Stimulated activated CD8-positive, alpha-beta memory T cell treated with anti-CD3 and anti-CD28 coated beads, Interleukin-12 subunit alpha, Interleukin-12 subunit beta, amount 100 ng/mL, for 1 hour (primary cell): ENCODE measurements around the gene BCL11B.

ENCODE experiments used
- DNase-seq: peaks from one replicate; pipeline ENCODE4 v3.0.0-alpha.2; 2020; ENCODE audit warnings: low read depth

BCL11B gene

GRCh38 chr14:99224116-99224910 is 47.7 kb downstream of the BCL11B start:
- DNase-seq, result no peak

- DNase-seq, result no peak
These were observed 50.6 kb downstream of the BCL11B start for GRCh38 chr14:99221445-99221844.

- DNase-seq, result no peak
These were observed 54.7 kb downstream of the BCL11B start for GRCh38 chr14:99217066-99217955.

GRCh38 chr14:99216191-99216590 is 55.8 kb downstream of the BCL11B start:
- DNase-seq, result no peak

- DNase-seq, result no peak
These were observed 56.7 kb downstream of the BCL11B start for GRCh38 chr14:99215277-99215676.

- DNase-seq, result no peak
These were observed 57.3 kb downstream of the BCL11B start for GRCh38 chr14:99214701-99215100.

GRCh38 chr14:99213527-99213971 is 58.4 kb downstream of the BCL11B start:
- no peak for DNase-seq

- no peak for DNase-seq
These were observed 58.9 kb downstream of the BCL11B start for GRCh38 chr14:99213101-99213500.

- no peak for DNase-seq
These were observed 59.4 kb downstream of the BCL11B start for GRCh38 chr14:99212646-99213045.

- DNase-seq, result no peak
These were observed 59.8 kb downstream of the BCL11B start for GRCh38 chr14:99212199-99212598.

GRCh38 chr14:99211410-99211809 is 60.6 kb downstream of the BCL11B start:
- DNase-seq, result no peak

- no peak for DNase-seq
These were observed 61.7 kb downstream of the BCL11B start for GRCh38 chr14:99210333-99210732.

GRCh38 chr14:99209409-99209808 is 62.6 kb downstream of the BCL11B start:
- no peak for DNase-seq

- no peak for DNase-seq
These were observed 63.7 kb downstream of the BCL11B start for GRCh38 chr14:99208318-99208717.

GRCh38 chr14:99207456-99207855 is 64.5 kb downstream of the BCL11B start:
- DNase-seq, result no peak

GRCh38 chr14:99206090-99206489 is 65.9 kb downstream of the BCL11B start:
- DNase-seq, result no peak

GRCh38 chr14:99205086-99205688 is 66.8 kb downstream of the BCL11B start:
- DNase-seq, result no peak

GRCh38 chr14:99203801-99204200 is 68.2 kb downstream of the BCL11B start:
- DNase-seq, result no peak

- DNase-seq, result no peak
These were observed 68.9 kb downstream of the BCL11B start for GRCh38 chr14:99203080-99203479.

- DNase-seq, result no peak
These were observed 69.5 kb downstream of the BCL11B start for GRCh38 chr14:99202516-99202915.

GRCh38 chr14:99201351-99202073 is 70.5 kb downstream of the BCL11B start:
- no peak for DNase-seq

- DNase-seq, result no peak
These were observed 71.4 kb downstream of the BCL11B start for GRCh38 chr14:99200654-99201005.
